OCI-M1 (cell line): ENCODE measurements around the gene PLA1A.
"Not testable (repeated sequence)": the region's sequence is repeated elsewhere in the genome, so short reads cannot be mapped to it uniquely, and the experiment has no call there.

Experiments used
- DNase-seq: peaks from one replicate; lab custom pipeline; 2025; lab: John Stamatoyannopoulos, UW

PLA1A gene

DNA sequence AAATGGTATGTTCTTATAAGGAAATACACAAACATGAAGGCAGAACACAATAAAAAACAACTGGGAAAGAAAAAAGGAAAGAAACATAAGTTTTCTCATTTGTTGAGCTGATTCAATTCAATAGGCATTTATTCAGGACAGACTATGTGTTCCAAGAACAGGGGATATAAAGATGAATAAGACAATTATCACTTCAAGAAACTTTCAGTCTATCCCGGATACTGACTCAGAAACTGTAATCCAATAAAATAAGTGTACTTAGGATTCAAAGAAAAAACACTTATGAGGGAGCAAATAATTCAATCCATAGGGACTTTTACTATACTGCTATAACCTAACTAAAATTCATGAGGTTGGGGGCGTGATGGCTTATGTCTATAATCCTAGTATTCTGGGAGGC, 66.2 kb downstream of the PLA1A start:
- DNase-seq, result no peak

DNA sequence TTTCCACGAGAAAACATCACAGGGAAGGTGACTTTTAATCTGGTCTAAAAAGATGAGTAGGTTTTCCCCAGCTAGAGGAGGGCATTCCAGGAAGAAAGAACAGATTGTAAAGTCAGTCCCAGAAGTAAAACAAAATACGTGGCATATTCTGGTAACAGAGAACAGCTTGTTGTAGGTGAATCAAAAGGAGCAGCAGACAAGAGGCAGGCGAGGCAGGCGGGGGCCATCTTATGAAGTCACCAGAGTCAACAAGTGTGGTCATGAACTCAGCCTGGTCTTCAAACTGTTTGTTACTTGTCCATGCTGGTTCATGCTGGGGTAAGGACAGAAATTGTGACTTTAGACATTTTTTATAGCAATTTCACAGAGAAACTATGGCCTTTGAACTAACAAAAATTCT, 66.7 kb downstream of the PLA1A start:
- peak; percentile 42 for DNase-seq

GRCh38 chr3:119664850-119665379, 67.2 kb downstream of the PLA1A start:
- peak; percentile 90 for DNase-seq

GRCh38 chr3:119665954-119666559, 68.4 kb downstream of the PLA1A start:
- no peak for DNase-seq

DNA sequence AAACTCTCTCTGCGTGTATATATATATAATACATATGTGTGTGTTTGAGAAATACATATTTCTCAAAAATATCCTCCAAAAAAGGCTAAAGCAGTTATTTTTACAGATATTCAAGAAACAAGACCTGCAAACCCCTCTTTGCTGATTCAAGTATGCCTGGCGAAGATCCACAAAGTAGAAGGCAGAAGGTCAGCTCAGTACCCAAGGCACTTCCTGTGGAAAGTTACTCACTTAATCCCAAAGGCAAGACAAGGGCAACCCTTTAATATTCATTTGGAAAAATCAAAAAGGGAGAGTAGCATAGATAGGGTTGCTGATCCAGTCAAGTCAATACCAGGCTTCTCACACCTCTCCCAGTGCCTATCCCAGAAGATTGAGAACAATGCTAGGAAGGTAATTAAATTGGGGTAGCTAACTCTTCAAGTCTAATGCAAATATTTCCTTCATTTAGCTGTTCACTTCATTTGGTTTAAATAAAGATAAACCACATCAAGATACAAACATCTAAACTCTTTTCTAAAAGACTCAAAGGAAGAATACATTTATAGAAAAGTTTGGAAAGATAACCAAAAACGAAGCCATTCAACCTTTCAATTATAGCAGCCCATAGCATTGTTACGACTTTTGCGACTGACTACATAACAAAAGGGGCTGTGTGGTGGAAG, 72.4 kb downstream of the PLA1A start:
- no peak for DNase-seq

- DNase-seq, result no peak
Measured at GRCh38 chr3:119672776-119673175, 75.1 kb downstream of the PLA1A start.

DNA sequence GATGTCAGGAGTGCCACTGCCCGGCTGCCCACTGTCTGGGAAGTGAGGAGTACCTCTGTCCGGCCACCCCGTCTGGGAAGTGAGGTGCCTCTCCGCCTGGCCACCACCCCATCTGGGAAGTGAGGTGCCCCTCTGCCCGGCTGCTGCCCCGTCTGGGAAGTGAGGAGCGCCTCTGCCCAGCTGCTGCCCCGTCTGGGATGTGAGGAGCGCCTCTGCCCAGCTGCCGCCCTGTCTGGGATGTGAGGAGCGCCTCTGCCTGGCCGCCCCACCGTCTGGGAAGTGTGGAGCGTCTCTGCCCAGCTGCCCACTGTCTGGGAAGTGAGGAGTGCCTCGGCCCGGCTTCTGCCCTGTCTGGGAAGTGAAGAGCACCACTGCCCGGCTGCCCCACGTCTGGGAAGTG, 76.2 kb downstream of the PLA1A start:
- no peak for DNase-seq

DNA sequence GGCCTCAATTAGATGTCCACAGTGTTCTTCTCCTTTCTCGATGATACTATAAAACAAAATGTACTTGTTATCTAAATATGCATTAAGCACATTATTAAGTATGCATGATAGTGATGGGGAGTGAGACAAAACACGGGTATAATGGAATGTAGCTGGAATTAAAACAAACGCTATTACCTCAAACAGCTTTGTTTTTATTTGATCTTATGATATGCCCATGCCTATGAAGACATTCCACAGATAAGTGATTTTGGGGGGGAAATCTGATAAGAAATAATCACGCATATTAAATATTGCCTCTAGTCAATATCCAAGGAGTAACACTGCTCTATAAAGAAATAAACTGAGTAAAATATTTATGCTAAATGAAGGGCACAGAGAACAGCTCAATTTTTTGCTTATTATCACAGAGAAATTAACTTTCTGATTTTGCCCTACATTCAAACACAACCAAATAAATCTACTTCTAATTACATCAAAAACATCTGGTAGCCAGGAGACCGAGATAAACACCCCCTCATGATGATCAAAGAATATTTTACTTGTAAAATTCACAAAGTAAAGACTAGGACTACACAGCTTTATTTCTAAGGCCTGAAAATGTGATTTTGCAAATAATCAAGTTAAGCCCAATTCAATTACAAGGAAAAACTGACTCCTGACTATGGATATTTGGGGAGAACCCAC, 77.6 kb downstream of the PLA1A start:
- DNase-seq, result no peak

DNA sequence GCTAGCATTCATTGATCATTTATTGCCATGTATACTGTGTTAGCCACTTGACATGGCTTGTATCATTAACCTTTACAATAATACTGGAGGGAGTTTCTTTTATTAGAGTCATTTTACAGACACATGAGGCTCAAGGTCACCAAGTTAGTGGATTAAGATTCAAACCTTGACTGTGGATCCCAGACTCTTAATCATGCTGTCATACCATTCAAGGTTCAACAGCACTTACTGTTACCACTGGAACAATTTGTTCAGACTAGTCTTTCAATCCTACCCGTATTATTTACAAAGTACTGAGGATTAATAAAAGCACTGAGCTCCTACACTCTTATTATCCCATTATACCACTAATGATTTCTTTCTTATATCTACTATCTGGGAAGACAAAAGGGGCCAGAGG, 78.3 kb downstream of the PLA1A start:
- DNase-seq, result no peak

- peak; percentile 98 for DNase-seq
Measured at GRCh38 chr3:119676771-119677640, 79.3 kb downstream of the PLA1A start, which contains the start of gene COX17. TSS of gene COX17 (minus strand) at chr3:119677406. CDS start at chr3:119677310, 96 bp downstream.

DNA sequence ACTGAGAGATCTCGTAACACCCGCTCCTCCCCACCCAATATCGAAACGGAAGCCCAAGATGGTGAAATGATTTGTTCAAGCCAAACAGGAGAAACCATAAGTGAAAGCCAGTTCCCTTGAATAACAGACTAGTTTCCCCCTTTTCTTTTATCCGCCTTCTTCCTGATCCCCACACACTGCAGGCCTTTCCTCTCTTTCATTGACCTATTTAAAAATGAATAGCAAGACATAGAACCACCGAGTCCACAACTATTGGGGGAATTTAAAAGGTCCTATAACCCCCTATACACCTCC, 79.9 kb downstream of the PLA1A start:
- no peak for DNase-seq

GRCh38 chr3:119678209-119678608, 80.5 kb downstream of the PLA1A start:
- not testable (repeated sequence) for DNase-seq
